OCI-LY7 (cell line): ENCODE measurements around the gene DMD. TPM values are rescaled to one million over a fixed set of nuclear protein-coding genes. Genes with fewer than 3 reads are reported as not detected.

Source experiments
- BruUV-seq: library from RNA; stranded (reverse); fragments of 400-500 nt; replicated peaks from 2 replicates; lab custom pipeline; 2021; lab: Mats Ljungman, UMichigan
- CTCF ChIA-PET: fragments of 300-600 bp; sonication (Branson Sonifier 250); formaldehyde crosslinking; loops from one replicate; lab custom pipeline; 2022; ENCODE audit warnings: antibody characterized with exemption; ENCODE audit not compliant: unreplicated experiment; lab: Charles Lee
- POLR2A ChIA-PET: fragments of 300-600 bp; sonication (Branson Sonifier 250); formaldehyde crosslinking; loops from one replicate; lab custom pipeline; 2022; ENCODE audit warnings: antibody characterized with exemption; lab: Charles Lee
- DNase-seq: peaks from one replicate; pipeline ENCODE4 v3.0.0-alpha.2; 2015; ENCODE audit warnings: low spot score
- H2AFZ ChIP-seq: fragments of 200-600 bp; sonication (generic), shearing (Covaris generic); 2 replicates; pipeline ENCODE4 v1.6.1; 2014; ENCODE audit warnings: mild to moderate bottlenecking, antibody characterized with exemption, low read length, moderate library complexity
- H3K27ac ChIP-seq: fragments of 200-600 bp; sonication (generic); 2 replicates; pipeline ENCODE4 v1.5.1; 2014; ENCODE audit warnings: mixed run types, low read depth, mild to moderate bottlenecking, moderate library complexity, low read length, inconsistent platforms; ENCODE audit not compliant: poor library complexity, severe bottlenecking
- H3K36me3 ChIP-seq: fragments of 200-600 bp; sonication (generic); 2 replicates; pipeline ENCODE4 v1.6.1; 2014; ENCODE audit warnings: mild to moderate bottlenecking, antibody characterized with exemption, low read length, moderate library complexity, mixed read lengths; ENCODE audit not compliant: insufficient read depth
- H3K4me1 ChIP-seq: fragments of 200-600 bp; sonication (generic); 2 replicates; pipeline ENCODE4 v1.5.1; 2014; ENCODE audit warnings: mild to moderate bottlenecking, low read length; ENCODE audit not compliant: insufficient read depth, poor library complexity, severe bottlenecking
- H3K4me2 ChIP-seq: fragments of 200-600 bp; sonication (generic); 2 replicates; pipeline ENCODE4 v1.6.1; 2014; ENCODE audit warnings: mild to moderate bottlenecking, low read length
- H3K4me3 ChIP-seq: fragments of 200-600 bp; sonication (generic); 2 replicates; pipeline ENCODE4 v1.5.1; 2014; ENCODE audit warnings: mild to moderate bottlenecking, low read depth, low read length; ENCODE audit not compliant: poor library complexity, severe bottlenecking
- H3K79me2 ChIP-seq: fragments of 200-600 bp; sonication (generic); 2 replicates; pipeline ENCODE4 v1.6.1; 2016; ENCODE audit warnings: low read depth, mild to moderate bottlenecking, low read length, moderate library complexity, mixed read lengths; ENCODE audit not compliant: insufficient read depth
- H3K9me2 ChIP-seq: fragments of 200-600 bp; sonication (generic); 2 replicates; pipeline ENCODE4 v1.6.1; 2016; ENCODE audit warnings: mild to moderate bottlenecking, low read length, mixed read lengths; ENCODE audit not compliant: insufficient read depth
- H3K9me3 ChIP-seq: fragments of 200-600 bp; sonication (generic); 2 replicates; pipeline ENCODE4 v1.6.1; 2014; ENCODE audit warnings: mild to moderate bottlenecking, mixed run types, low read length, mixed read lengths
- H4K20me1 ChIP-seq: fragments of 200-600 bp; sonication (generic); 2 replicates; pipeline ENCODE4 v1.6.1; 2014; ENCODE audit warnings: mild to moderate bottlenecking, antibody characterized with exemption, low read length, moderate library complexity, mixed read lengths; ENCODE audit not compliant: insufficient read depth
- CTCF ChIP-seq: fragments of 200-600 bp; sonication (generic); conservative IDR thresholded peaks from 2 replicates; pipeline ENCODE4 v1.5.1; 2014; ENCODE audit warnings: mild to moderate bottlenecking, antibody characterized with exemption, low read length, moderate library complexity, mixed read lengths
- EZH2phosphoT487 ChIP-seq: fragments of 200-600 bp; sonication (generic); IDR thresholded peaks from 2 replicates; pipeline ENCODE4 v1.6.1; 2018; ENCODE audit warnings: low read depth, borderline replicate concordance, mild to moderate bottlenecking, mixed run types, antibody characterized with exemption, low read length, moderate library complexity, mixed read lengths
- intact Hi-C: fragments of 100-400 bp; cut with micrococcal nuclease; formaldehyde crosslinking; loops from one replicate; pipeline ENCODE4 v1.10.0; 2022; ENCODE audit not compliant: unreplicated experiment
- total RNA-seq, 2 experiments: library from RNA; depleted of rRNA in 1 of 2; stranded (reverse); fragments of >200 nt in 1 of 2; shearing (Covaris generic) in 1 of 2; gene quantifications; 2 replicates each; pipeline ENCODE4 v1.2.3, GENCODE V29; 2014 to 2022

Gene DMD
- total RNA-seq, 2 experiments from 2014 or later = 20.5 to 61.4 TPM

DNA sequence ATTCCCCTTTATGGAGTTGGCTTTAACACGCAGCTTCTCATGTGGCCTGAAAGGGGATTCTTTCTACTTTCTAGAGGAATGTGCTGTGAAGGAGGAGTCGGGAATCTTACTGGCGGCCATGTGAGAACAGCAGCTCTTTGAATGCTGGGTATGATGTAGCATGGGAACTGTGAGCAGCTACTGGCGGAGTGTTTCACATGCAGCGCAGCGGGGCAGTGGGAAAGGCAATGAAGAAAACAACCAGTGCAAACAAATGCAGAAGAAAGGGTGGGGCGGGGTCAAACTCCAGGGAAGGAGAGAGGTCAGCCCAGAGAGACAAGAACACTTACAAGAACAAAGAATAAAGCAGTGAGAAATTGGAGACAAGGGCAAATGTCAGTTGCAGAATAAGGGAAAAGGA lies 1775.8 kb downstream of the DMD start:
- H3K9me2 ChIP-seq = no peaks in the 10 kb centered on the region
- ChIA-PET POLR2A (no interaction called here), CTCF (no interaction called here)
- intact Hi-C loops = no loop called here
- TF ChIP-seq CTCF (no peak), EZH2phosphoT487 (no peak)
- no peaks in the 10 kb centered on the region for H3K4me1 ChIP-seq
- no TSS peak for BruUV-seq
- DNase-seq = no peak
- no peak overlapping the region for H3K27ac ChIP-seq
- H4K20me1 ChIP-seq = no peaks in the 10 kb centered on the region
- no peaks in the 10 kb centered on the region for H3K36me3 ChIP-seq
- no peak overlapping the region for H3K4me2 ChIP-seq
- no peaks in the 10 kb centered on the region for H3K79me2 ChIP-seq
- H2AFZ ChIP-seq = no peak overlapping the region
- no peaks in the 10 kb centered on the region for H3K9me3 ChIP-seq
- H3K4me3 ChIP-seq = no peak overlapping the region

GRCh38 chrX:31433856-31434255 lies 1777.5 kb downstream of the DMD start:
- H3K36me3 ChIP-seq = no peaks in the 10 kb centered on the region
- no peaks in the 10 kb centered on the region for H3K9me2 ChIP-seq
- H3K79me2 ChIP-seq = no peaks in the 10 kb centered on the region
- no peaks in the 10 kb centered on the region for H3K4me1 ChIP-seq
- H4K20me1 ChIP-seq = no peaks in the 10 kb centered on the region
- ChIA-PET POLR2A (no interaction called here), CTCF (no interaction called here)
- no peak overlapping the region for H3K4me2 ChIP-seq
- intact Hi-C loops = no loop called here
- H3K4me3 ChIP-seq = no peak overlapping the region
- TF ChIP-seq EZH2phosphoT487 = no peak
- TF ChIP-seq CTCF = no peak
- H3K27ac ChIP-seq = no peak overlapping the region
- no peaks in the 10 kb centered on the region for H3K9me3 ChIP-seq
- no peak overlapping the region for H2AFZ ChIP-seq
- no peak for DNase-seq
- no TSS peak for BruUV-seq

DNA sequence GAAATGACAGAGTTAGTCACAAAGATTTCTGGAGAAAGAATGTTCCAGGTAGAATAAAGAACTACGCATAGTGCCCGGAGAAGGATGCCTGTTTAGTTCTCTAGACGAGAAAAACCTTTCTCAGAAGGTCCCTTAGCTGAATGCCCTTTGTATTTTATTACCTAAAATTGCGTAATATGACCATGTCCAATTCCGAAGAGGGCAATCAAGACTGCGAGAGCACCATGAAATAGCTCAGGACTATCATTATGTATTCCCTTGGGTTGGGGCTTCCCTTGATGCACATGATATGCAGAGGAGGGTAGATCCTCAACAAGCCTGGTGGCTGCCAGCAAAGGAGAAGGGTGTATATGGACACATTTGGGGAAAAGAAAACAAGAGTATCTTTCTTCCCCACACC lies 1781.4 kb downstream of the DMD start:
- no peak overlapping the region for H2AFZ ChIP-seq
- no peak overlapping the region for H3K27ac ChIP-seq
- no peaks in the 10 kb centered on the region for H3K9me2 ChIP-seq
- no TSS peak for BruUV-seq
- TF ChIP-seq EZH2phosphoT487 (no peak), CTCF (no peak)
- H3K4me3 ChIP-seq = no peak overlapping the region
- no peaks in the 10 kb centered on the region for H3K36me3 ChIP-seq
- no peaks in the 10 kb centered on the region for H3K9me3 ChIP-seq
- DNase-seq = no peak
- intact Hi-C loops = loop anchor here (10.0 kb wide), 1 partner anchor 225 kb away; no protein-coding TSS in a partner anchor
- no peak overlapping the region for H3K4me2 ChIP-seq
- ChIA-PET POLR2A (interaction anchor here (0.6 kb wide), 1 partner anchor 12 kb away, joined by 4 read pairs; no protein-coding TSS in a partner anchor), CTCF (no interaction called here)
- no peaks in the 10 kb centered on the region for H4K20me1 ChIP-seq
- H3K79me2 ChIP-seq = no peaks in the 10 kb centered on the region
- H3K4me1 ChIP-seq = no peaks in the 10 kb centered on the region
